GM21381 (cell line): ENCODE measurements around the gene MYCL.
"Not testable (repeated sequence)": the region's sequence is repeated elsewhere in the genome, so short reads cannot be mapped to it uniquely, and the experiment has no call there.

ENCODE experiments used
- ATAC-seq: cut with Tn5 transposase; IDR thresholded peaks from one replicate; pipeline ENCODE4 v1.9.1; 2021; ENCODE audit warnings: mild to moderate bottlenecking, moderate library complexity; ENCODE audit not compliant: unreplicated experiment

The MYCL gene

GRCh38 chr1:39892601-39893595 lies 8.8 kb downstream of the MYCL start:
- ATAC-seq: no peak

GRCh38 chr1:39890880-39891279 lies 10.8 kb downstream of the MYCL start:
- no peak for ATAC-seq

GRCh38 chr1:39890273-39890672 lies 11.4 kb downstream of the MYCL start:
- no peak for ATAC-seq

GRCh38 chr1:39886757-39887231 lies 14.9 kb downstream of the MYCL start:
- ATAC-seq: no peak

- no peak for ATAC-seq
Measured at GRCh38 chr1:39885516-39885915, 16.2 kb downstream of the MYCL start.

- ATAC-seq: no peak
Measured at GRCh38 chr1:39882152-39882551, 19.6 kb downstream of the MYCL start.

- no peak for ATAC-seq
Measured at GRCh38 chr1:39877980-39878956, 23.4 kb downstream of the MYCL start.

- ATAC-seq: no peak
Measured at GRCh38 chr1:39877231-39877778, 24.4 kb downstream of the MYCL start.

GRCh38 chr1:39876144-39876543 lies 25.6 kb downstream of the MYCL start:
- ATAC-seq: no peak

- ATAC-seq: no peak
Measured at GRCh38 chr1:39872698-39873097, 29.0 kb downstream of the MYCL start.

GRCh38 chr1:39871796-39872195 lies 29.9 kb downstream of the MYCL start:
- no peak for ATAC-seq

- not testable (repeated sequence) for ATAC-seq
Measured at GRCh38 chr1:39871043-39871442, 30.7 kb downstream of the MYCL start.

GRCh38 chr1:39869538-39870112 lies 32.1 kb downstream of the MYCL start:
- ATAC-seq: not testable (repeated sequence)

GRCh38 chr1:39866767-39867166 lies 35.0 kb downstream of the MYCL start:
- no peak for ATAC-seq

GRCh38 chr1:39865762-39866161 lies 36.0 kb downstream of the MYCL start:
- ATAC-seq: no peak

- ATAC-seq: no peak
Measured at GRCh38 chr1:39863177-39863576, 38.5 kb downstream of the MYCL start.

- ATAC-seq: no peak
Measured at GRCh38 chr1:39861003-39861402, 40.7 kb downstream of the MYCL start.

GRCh38 chr1:39859859-39860812 lies 41.6 kb downstream of the MYCL start:
- ATAC-seq: no peak

GRCh38 chr1:39858315-39858714 lies 43.4 kb downstream of the MYCL start:
- no peak for ATAC-seq
